ENCODE results near the gene HS6ST2. TPM values are rescaled to one million over a fixed set of nuclear protein-coding genes. Genes with fewer than 3 reads are reported as not detected.

The HS6ST2 gene
- total RNA-seq, 1 experiment from 2014 or later, result 24.6 TPM

DNA sequence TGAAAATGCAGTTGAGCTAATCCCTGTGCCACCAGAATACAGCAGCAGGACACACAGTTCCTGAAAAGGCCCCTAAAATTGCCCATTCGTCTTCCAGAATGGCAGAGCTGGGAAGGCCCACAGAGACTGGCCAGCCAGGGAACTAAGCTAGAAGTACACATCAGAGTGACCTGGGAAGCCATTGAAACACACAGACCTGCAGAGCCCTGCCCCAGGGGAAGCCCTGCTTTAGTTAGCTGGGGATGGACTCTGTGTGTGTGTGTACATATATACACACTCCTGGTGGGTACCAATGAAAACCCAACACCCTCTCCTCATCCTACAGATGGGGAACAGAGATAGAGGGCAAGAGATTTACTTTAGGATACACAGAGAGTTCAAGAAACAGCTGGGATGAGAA, 227.7 kb downstream of the HS6ST2 start:
- no peak overlapping the region for H2AFZ ChIP-seq (ENCODE audit: low read depth, low read length, poor library complexity, severe bottlenecking)
- no peaks in the 10 kb centered on the region for H3K36me3 ChIP-seq (ENCODE audit: control insufficient read depth in 1 of 2, insufficient read depth in 2 of 2, low read length in 2 of 2)
- DNase-seq (ENCODE audit: low read depth, low spot score) (no peak), ATAC-seq (no peak)
- H3K27ac ChIP-seq (ENCODE audit: low read depth, low read length), result no peak overlapping the region
- BruUV-seq (replicated peaks), result no TSS peak
- H3K4me2 ChIP-seq (ENCODE audit: low read length), result no peak overlapping the region
- no peaks in the 10 kb centered on the region for H3K4me1 ChIP-seq (ENCODE audit: control insufficient read depth in 1 of 2, insufficient read depth in 2 of 2, low read length in 2 of 2)
- no peaks in the 10 kb centered on the region for H3K79me2 ChIP-seq (ENCODE audit: insufficient read depth, low read length)
- ChIA-PET RAD21 (ENCODE audit: low non-redundant PET in 1 of 2, low total read pairs in 2 of 2, uncharacterized antibody in 2 of 2, unreplicated experiment in 2 of 2) (no interaction called here), CTCF (no interaction called here), POLR2A (no interaction called here)
- no peak overlapping the region for H3K4me3 ChIP-seq (replicated peaks in 1 of 2; ENCODE audit: low read depth in 1 of 2, low read length in 2 of 2)
- TF ChIP-seq ZFX (IDR thresholded peaks at IDR 0.05), result no peak
- TF ChIP-seq SIN3A (IDR thresholded peaks at IDR 0.05; ENCODE audit: low read depth), result no peak
- TF ChIP-seq, protein P1, sequence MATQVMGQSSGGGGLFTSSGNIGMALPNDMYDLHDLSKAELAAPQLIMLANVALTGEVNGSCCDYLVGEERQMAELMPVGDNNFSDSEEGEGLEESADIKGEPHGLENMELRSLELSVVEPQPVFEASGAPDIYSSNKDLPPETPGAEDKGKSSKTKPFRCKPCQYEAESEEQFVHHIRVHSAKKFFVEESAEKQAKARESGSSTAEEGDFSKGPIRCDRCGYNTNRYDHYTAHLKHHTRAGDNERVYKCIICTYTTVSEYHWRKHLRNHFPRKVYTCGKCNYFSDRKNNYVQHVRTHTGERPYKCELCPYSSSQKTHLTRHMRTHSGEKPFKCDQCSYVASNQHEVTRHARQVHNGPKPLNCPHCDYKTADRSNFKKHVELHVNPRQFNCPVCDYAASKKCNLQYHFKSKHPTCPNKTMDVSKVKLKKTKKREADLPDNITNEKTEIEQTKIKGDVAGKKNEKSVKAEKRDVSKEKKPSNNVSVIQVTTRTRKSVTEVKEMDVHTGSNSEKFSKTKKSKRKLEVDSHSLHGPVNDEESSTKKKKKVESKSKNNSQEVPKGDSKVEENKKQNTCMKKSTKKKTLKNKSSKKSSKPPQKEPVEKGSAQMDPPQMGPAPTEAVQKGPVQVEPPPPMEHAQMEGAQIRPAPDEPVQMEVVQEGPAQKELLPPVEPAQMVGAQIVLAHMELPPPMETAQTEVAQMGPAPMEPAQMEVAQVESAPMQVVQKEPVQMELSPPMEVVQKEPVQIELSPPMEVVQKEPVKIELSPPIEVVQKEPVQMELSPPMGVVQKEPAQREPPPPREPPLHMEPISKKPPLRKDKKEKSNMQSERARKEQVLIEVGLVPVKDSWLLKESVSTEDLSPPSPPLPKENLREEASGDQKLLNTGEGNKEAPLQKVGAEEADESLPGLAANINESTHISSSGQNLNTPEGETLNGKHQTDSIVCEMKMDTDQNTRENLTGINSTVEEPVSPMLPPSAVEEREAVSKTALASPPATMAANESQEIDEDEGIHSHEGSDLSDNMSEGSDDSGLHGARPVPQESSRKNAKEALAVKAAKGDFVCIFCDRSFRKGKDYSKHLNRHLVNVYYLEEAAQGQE (IDR thresholded peaks at IDR 0.05; ENCODE audit: low read depth), result no peak
- TF ChIP-seq EGR1 (IDR thresholded peaks at IDR 0.05; ENCODE audit: low read depth), result no peak
- TF ChIP-seq EZH2 (IDR thresholded peaks at IDR 0.05), result no peak
- no peak for TF ChIP-seq YY1 (IDR thresholded peaks at IDR 0.05; ENCODE audit: extremely low read depth, insufficient replicate concordance, low read depth, low read length)
- no peak for TF ChIP-seq CEBPB (IDR thresholded peaks at IDR 0.05; ENCODE audit: low read depth)
- TF ChIP-seq, protein P2, sequence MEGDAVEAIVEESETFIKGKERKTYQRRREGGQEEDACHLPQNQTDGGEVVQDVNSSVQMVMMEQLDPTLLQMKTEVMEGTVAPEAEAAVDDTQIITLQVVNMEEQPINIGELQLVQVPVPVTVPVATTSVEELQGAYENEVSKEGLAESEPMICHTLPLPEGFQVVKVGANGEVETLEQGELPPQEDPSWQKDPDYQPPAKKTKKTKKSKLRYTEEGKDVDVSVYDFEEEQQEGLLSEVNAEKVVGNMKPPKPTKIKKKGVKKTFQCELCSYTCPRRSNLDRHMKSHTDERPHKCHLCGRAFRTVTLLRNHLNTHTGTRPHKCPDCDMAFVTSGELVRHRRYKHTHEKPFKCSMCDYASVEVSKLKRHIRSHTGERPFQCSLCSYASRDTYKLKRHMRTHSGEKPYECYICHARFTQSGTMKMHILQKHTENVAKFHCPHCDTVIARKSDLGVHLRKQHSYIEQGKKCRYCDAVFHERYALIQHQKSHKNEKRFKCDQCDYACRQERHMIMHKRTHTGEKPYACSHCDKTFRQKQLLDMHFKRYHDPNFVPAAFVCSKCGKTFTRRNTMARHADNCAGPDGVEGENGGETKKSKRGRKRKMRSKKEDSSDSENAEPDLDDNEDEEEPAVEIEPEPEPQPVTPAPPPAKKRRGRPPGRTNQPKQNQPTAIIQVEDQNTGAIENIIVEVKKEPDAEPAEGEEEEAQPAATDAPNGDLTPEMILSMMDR (IDR thresholded peaks at IDR 0.05 in 2 of 3, conservative IDR thresholded peaks at IDR 0.05 in 1 of 3; ENCODE audit: borderline replicate concordance in 1 of 3, insufficient read depth in 1 of 3, low read depth in 2 of 3, low read length in 2 of 3), result no peak
- no peak for TF ChIP-seq RAD21 (IDR thresholded peaks at IDR 0.05; ENCODE audit: low read depth)
- TF ChIP-seq EZH2phosphoT487 (IDR thresholded peaks at IDR 0.05; ENCODE audit: borderline replicate concordance), result no peak
- TF ChIP-seq, protein P3, sequence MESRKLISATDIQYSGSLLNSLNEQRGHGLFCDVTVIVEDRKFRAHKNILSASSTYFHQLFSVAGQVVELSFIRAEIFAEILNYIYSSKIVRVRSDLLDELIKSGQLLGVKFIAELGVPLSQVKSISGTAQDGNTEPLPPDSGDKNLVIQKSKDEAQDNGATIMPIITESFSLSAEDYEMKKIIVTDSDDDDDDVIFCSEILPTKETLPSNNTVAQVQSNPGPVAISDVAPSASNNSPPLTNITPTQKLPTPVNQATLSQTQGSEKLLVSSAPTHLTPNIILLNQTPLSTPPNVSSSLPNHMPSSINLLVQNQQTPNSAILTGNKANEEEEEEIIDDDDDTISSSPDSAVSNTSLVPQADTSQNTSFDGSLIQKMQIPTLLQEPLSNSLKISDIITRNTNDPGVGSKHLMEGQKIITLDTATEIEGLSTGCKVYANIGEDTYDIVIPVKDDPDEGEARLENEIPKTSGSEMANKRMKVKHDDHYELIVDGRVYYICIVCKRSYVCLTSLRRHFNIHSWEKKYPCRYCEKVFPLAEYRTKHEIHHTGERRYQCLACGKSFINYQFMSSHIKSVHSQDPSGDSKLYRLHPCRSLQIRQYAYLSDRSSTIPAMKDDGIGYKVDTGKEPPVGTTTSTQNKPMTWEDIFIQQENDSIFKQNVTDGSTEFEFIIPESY (IDR thresholded peaks at IDR 0.05; ENCODE audit: extremely low read depth, insufficient replicate concordance, low read length), result no peak
- TF ChIP-seq POLR2AphosphoS5 (IDR thresholded peaks at IDR 0.05; ENCODE audit: low read depth, low read length), result no peak
- TF ChIP-seq ZNF274 (IDR thresholded peaks at IDR 0.05; ENCODE audit: low read depth, low read length), result no peak
- H3K9me2 ChIP-seq (ENCODE audit: insufficient read depth), result no peaks in the 10 kb centered on the region
- no peaks in the 10 kb centered on the region for H3K9me3 ChIP-seq (ENCODE audit: control insufficient read depth in 1 of 2, insufficient read depth in 1 of 2, low read depth in 1 of 2, low read length in 2 of 2)
- H4K20me1 ChIP-seq (ENCODE audit: insufficient read depth), result no peaks in the 10 kb centered on the region
- H3K27me3 ChIP-seq (ENCODE audit: insufficient read depth, low read length), result no peaks in the 10 kb centered on the region
- no peak overlapping the region for H3K9ac ChIP-seq (ENCODE audit: low read length)
- intact Hi-C loops (cut with micrococcal nuclease), result no loop called here

All from HCT116 (cell line).